ENCODE measurements around the gene FRG1.

The FRG1 gene

GRCh38 chr4:189940178-189941004, at the start of gene FRG1:
Gene FRG1 (plus strand): TSS chr4:189940872. CDS start chr4:189941010, 138 bp downstream.
- Histone ChIP-seq H3K36me3 (ENCODE audit: control insufficient read depth in 2 of 2, insufficient read depth in 1 of 2, low read length in 2 of 2) (no peaks in the 10 kb centered on the region), H3K9me3 (ENCODE audit: control insufficient read depth, insufficient read depth, low read depth, low read length) (no peaks in the 10 kb centered on the region), H3K27ac (ENCODE audit: extremely low read depth, low read depth, low read length) (peak within 1 kb of the TSS; percentile 44), H3K4me3 (ENCODE audit: low read depth, low read length) (peak within 1 kb of the TSS; percentile 94), H3K4me1 (ENCODE audit: control insufficient read depth, insufficient read depth, low read length) (no peaks in the 10 kb centered on the region)
- POLR2A ChIA-PET = interaction anchor here (1.0 kb wide), 1 partner anchor 9 kb away, joined by 5 read pairs; no protein-coding TSS in a partner anchor
- CTCF ChIA-PET = interaction anchor here (0.5 to 0.8 kb wide), 3 partner anchors 9 to 659 kb away, joined by 3 to 4 read pairs (median 3); no protein-coding TSS in a partner anchor
- TF ChIP-seq ZNF600 (tag by site-specific recombination; IDR thresholded peaks at IDR 0.05) = peak; percentile 89
- peak; percentile 81 for TF ChIP-seq KLF8 (tag by site-specific recombination; IDR thresholded peaks at IDR 0.05)
- peak; percentile 72; the same call in 1 of the 2 replicates for TF ChIP-seq KLF17 (tag by site-specific recombination; IDR thresholded peaks at IDR 0.05)
- TF ChIP-seq ZNF335 (tag by site-specific recombination; conservative IDR thresholded peaks at IDR 0.05) = peak; percentile 85
- peak; percentile 75 for TF ChIP-seq ZNF423 (tag by site-specific recombination; IDR thresholded peaks at IDR 0.05)
- TF ChIP-seq ZNF394 (tag by site-specific recombination; IDR thresholded peaks at IDR 0.05; ENCODE audit: borderline replicate concordance) = peak; percentile 69
- TF ChIP-seq ZSCAN16 (tag by site-specific recombination; IDR thresholded peaks at IDR 0.05) = no peak
- 0 out of 2 replicates have a peak, but pooled peaks have one; percentile 14 for TF ChIP-seq ZIC2 (tag by site-specific recombination; IDR thresholded peaks at IDR 0.05)
- peak; percentile 94 for TF ChIP-seq ZXDB (tag by site-specific recombination; IDR thresholded peaks at IDR 0.05)
- TF ChIP-seq ZNF324 (tag by site-specific recombination; IDR thresholded peaks at IDR 0.05) = peak; percentile 80; the same call in 1 of the 2 replicates
- no peak for TF ChIP-seq OVOL3 (tag by site-specific recombination; IDR thresholded peaks at IDR 0.05)
- peak; percentile 72 for TF ChIP-seq SP3 (tag by site-specific recombination; IDR thresholded peaks at IDR 0.05)
- peak; percentile 77 for TF ChIP-seq SP2 (tag by site-specific recombination; IDR thresholded peaks at IDR 0.05)
- TF ChIP-seq ZNF76 (tag by site-specific recombination; IDR thresholded peaks at IDR 0.05; ENCODE audit: borderline replicate concordance, low read depth) = no peak
- 0 out of 2 replicates have a peak, but pooled peaks have one; percentile 48 for TF ChIP-seq ZBTB7A (tag by site-specific recombination; IDR thresholded peaks at IDR 0.05; ENCODE audit: low read depth)
- TF ChIP-seq, protein P1, sequence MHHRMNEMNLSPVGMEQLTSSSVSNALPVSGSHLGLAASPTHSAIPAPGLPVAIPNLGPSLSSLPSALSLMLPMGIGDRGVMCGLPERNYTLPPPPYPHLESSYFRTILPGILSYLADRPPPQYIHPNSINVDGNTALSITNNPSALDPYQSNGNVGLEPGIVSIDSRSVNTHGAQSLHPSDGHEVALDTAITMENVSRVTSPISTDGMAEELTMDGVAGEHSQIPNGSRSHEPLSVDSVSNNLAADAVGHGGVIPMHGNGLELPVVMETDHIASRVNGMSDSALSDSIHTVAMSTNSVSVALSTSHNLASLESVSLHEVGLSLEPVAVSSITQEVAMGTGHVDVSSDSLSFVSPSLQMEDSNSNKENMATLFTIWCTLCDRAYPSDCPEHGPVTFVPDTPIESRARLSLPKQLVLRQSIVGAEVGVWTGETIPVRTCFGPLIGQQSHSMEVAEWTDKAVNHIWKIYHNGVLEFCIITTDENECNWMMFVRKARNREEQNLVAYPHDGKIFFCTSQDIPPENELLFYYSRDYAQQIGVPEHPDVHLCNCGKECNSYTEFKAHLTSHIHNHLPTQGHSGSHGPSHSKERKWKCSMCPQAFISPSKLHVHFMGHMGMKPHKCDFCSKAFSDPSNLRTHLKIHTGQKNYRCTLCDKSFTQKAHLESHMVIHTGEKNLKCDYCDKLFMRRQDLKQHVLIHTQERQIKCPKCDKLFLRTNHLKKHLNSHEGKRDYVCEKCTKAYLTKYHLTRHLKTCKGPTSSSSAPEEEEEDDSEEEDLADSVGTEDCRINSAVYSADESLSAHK (tag by site-specific recombination; IDR thresholded peaks at IDR 0.05) = peak; percentile 73
- TF ChIP-seq ZNF596 (tag by site-specific recombination; IDR thresholded peaks at IDR 0.05) = no peak
- TF ChIP-seq, protein P2, sequence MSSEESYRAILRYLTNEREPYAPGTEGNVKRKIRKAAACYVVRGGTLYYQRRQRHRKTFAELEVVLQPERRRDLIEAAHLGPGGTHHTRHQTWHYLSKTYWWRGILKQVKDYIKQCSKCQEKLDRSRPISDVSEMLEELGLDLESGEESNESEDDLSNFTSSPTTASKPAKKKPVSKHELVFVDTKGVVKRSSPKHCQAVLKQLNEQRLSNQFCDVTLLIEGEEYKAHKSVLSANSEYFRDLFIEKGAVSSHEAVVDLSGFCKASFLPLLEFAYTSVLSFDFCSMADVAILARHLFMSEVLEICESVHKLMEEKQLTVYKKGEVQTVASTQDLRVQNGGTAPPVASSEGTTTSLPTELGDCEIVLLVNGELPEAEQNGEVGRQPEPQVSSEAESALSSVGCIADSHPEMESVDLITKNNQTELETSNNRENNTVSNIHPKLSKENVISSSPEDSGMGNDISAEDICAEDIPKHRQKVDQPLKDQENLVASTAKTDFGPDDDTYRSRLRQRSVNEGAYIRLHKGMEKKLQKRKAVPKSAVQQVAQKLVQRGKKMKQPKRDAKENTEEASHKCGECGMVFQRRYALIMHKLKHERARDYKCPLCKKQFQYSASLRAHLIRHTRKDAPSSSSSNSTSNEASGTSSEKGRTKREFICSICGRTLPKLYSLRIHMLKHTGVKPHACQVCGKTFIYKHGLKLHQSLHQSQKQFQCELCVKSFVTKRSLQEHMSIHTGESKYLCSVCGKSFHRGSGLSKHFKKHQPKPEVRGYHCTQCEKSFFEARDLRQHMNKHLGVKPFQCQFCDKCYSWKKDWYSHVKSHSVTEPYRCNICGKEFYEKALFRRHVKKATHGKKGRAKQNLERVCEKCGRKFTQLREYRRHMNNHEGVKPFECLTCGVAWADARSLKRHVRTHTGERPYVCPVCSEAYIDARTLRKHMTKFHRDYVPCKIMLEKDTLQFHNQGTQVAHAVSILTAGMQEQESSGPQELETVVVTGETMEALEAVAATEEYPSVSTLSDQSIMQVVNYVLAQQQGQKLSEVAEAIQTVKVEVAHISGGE (tag by site-specific recombination; conservative IDR thresholded peaks at IDR 0.05; ENCODE audit: low read depth) = peak; percentile 60
- TF ChIP-seq, protein P3, sequence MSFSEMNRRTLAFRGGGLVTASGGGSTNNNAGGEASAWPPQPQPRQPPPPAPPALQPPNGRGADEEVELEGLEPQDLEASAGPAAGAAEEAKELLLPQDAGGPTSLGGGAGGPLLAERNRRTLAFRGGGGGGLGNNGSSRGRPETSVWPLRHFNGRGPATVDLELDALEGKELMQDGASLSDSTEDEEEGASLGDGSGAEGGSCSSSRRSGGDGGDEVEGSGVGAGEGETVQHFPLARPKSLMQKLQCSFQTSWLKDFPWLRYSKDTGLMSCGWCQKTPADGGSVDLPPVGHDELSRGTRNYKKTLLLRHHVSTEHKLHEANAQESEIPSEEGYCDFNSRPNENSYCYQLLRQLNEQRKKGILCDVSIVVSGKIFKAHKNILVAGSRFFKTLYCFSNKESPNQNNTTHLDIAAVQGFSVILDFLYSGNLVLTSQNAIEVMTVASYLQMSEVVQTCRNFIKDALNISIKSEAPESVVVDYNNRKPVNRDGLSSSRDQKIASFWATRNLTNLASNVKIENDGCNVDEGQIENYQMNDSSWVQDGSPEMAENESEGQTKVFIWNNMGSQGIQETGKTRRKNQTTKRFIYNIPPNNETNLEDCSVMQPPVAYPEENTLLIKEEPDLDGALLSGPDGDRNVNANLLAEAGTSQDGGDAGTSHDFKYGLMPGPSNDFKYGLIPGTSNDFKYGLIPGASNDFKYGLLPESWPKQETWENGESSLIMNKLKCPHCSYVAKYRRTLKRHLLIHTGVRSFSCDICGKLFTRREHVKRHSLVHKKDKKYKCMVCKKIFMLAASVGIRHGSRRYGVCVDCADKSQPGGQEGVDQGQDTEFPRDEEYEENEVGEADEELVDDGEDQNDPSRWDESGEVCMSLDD (tag by site-specific recombination; IDR thresholded peaks at IDR 0.05) = 0 out of 2 replicates have a peak, but pooled peaks have one; percentile 22
- TF ChIP-seq ZNF561 (tag by site-specific recombination; IDR thresholded peaks at IDR 0.05; ENCODE audit: borderline replicate concordance) = 0 out of 2 replicates have a peak, but pooled peaks have one; percentile 8
- no peak for TF ChIP-seq ZNF623 (tag by site-specific recombination; IDR thresholded peaks at IDR 0.05)
- TF ChIP-seq ZBTB20 (tag by site-specific recombination; IDR thresholded peaks at IDR 0.05) = peak; percentile 46; the same call in 1 of the 2 replicates
- TF ChIP-seq ZNF133 (tag by site-specific recombination; IDR thresholded peaks at IDR 0.05) = no peak
- no peak for TF ChIP-seq ZNF266 (tag by site-specific recombination; IDR thresholded peaks at IDR 0.05; ENCODE audit: low read depth)
- TF ChIP-seq ZNF2 (tag by site-specific recombination; IDR thresholded peaks at IDR 0.05) = no peak
- TF ChIP-seq ZNF747 (tag by site-specific recombination; IDR thresholded peaks at IDR 0.05) = no peak
- peak; percentile 95 for TF ChIP-seq ZBTB8A (tag by site-specific recombination; IDR thresholded peaks at IDR 0.05)
- TF ChIP-seq ZSCAN30 (tag by site-specific recombination; IDR thresholded peaks at IDR 0.05) = peak; percentile 92
- peak; percentile 63 for TF ChIP-seq ZBTB17 (tag by site-specific recombination; IDR thresholded peaks at IDR 0.05)

Measured in HEK293 (cell line).